Measurements from ENCODE around the gene TMCO4. TPM values are rescaled to one million over a fixed set of nuclear protein-coding genes. Genes with fewer than 3 reads are reported as not detected.

TMCO4 gene
- polyA plus RNA-seq, 1 donor, result 19.4 TPM

GRCh38 chr1:19749685-19750084 is 50.0 kb downstream of the TMCO4 start:
- no peak for DNase-seq

DNA sequence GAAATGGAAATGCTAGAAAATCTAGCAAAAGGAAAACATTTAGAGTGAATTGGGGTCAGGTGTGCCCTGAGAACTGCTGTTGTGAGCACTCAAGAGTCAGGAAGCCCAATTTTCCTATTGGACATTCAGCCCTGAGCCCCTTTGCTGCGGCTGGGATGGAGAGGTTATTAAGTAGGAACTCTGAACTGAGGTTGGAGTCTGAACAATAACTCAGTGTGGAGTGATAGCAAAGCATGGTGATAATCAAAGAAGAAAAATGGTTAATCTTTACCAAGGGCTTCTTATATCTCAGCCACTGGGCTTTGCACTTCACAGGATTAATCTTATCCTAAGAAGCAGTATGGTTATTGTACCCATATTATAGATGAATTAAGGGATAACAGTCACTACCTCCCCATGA is 52.0 kb downstream of the TMCO4 start:
- DNase-seq, result no peak

GRCh38 chr1:19744886-19745285 is 54.8 kb downstream of the TMCO4 start:
- DNase-seq, result no peak

DNA sequence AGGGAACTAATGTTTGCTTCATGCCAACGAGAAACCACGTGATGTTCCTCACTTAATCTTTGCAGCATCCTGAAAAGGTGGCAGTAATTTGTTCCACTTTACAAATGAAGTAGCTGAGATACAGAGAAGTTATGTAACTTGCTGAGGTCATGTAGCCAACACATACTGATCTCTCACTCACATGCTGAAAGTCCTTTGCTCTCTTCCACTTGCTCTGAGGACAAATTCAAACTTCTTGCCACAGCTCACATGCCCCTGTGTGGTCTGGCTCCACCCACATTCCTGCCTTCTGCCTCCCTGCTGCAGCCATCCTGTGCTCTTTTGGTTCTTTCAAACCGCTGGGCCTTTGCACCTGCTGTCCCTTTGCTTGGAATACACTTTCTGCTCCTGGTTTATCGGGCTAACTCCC is 55.4 kb downstream of the TMCO4 start:
- DNase-seq, result no peak

- DNase-seq, result no peak
These were observed 55.9 kb downstream of the TMCO4 start for GRCh38 chr1:19743793-19744192.

DNA sequence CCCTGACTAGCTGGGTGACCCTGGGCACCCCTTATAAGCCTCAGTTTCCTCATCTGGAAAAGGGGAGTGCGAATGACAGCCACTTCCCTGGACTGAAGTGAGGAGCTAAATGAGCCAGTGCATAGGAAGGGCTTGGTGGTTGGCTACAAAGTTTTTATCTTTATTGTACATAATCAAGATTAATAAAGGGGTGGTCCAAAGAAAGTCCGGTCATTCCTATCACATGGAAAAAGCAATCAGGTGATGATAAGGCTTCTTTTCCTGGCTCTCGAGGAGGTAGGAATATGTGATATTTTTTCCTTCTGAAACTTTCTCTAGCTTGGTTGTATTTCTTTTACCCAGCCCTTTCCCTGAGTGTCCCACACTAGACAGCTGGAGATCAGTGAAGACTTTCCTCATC is 56.5 kb downstream of the TMCO4 start:
- no peak for DNase-seq

- DNase-seq, result no peak
These were observed 60.1 kb downstream of the TMCO4 start for GRCh38 chr1:19739628-19740027.

- no peak for DNase-seq
These were observed 61.0 kb downstream of the TMCO4 start for GRCh38 chr1:19738669-19739068.

DNA sequence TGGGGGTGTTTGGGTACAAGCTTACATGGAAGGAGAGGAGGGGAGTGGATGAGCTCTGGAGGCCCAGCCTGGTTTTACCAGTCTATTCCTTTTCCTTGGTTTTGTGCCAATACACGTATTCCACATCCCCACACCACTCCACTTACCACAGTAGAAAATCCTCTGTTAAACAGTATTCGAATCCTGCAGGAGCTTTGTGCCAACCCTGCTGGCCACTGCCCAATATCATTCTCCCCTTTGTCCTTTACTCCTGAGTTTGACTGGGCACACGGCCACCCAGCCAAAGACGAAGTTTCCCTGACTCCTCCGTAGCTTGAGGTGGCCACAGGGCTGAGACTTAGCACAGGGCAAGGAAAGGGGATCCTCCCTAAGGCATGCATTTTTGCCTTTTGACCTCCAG is 61.6 kb downstream of the TMCO4 start:
- DNase-seq, result no peak

DNA sequence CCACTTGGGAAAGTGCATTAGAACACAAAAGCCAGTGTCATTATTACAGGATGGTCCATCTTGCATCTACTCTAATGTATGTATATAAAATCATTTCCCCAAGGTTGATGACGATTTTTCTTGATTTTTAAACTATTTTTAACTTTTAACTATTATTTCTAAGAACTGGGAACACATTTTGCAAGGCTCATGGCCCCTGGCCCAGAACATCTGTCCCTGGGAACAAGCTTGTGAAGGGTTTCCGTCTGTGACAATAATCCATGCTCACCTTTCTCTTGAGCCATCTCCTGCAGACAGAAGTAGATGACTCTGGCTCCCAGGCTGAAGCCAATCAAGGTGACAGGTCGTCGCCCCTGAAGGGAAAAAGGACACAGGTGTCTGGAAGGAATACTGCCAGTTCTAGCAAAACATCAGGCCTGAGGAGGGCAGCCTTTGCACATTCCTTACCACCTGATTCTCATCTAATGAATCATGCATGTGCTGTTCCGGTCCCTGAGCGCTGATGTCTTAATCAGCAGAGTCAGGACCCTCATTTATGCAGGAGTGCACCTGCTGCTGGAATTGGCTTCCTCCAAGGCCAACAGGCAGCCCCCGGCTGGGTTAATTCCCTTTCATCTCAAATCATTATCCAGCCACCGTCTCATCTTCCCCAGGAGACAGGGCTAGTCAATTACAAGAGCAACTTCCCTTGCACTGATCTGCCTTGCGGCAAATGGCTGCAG is 62.5 kb downstream of the TMCO4 start:
- peak; percentile 60 for DNase-seq

DNA sequence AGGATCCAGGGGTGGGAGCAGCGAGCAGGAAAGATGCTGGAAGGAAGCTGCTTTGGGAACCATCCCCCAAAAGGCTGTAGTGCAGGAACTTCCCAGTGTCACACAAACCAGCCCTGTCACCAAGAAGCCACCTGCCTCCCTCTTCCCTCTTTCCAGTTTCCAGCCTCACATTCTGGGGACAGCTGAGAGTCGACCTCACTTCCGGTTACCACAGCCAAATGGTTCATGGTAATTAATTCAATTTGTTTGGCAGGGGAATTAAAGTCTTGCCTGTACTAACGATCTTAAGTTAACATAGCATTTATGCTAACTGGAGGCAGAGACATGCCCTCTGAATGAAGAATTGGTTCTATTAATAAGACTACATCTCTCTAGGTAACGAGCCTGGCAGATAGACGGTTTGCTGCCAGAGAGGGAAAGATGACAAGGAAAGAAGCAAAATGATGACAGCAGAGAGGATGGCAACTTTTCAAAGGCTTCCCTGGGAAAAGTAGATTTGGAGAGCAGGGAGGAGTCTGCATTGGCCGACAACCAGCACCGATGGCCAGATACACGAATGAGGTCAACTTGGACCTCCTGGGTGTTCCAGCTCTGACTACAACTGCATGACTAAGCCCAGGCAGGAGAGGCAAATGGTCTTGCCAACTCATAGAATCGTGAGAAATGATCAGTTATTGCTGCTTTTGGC is 64.1 kb downstream of the TMCO4 start:
- DNase-seq, result no peak

GRCh38 chr1:19734472-19734999 is 65.2 kb downstream of the TMCO4 start:
- no peak for DNase-seq

- no peak for DNase-seq
These were observed 65.7 kb downstream of the TMCO4 start for GRCh38 chr1:19734056-19734455.

DNA sequence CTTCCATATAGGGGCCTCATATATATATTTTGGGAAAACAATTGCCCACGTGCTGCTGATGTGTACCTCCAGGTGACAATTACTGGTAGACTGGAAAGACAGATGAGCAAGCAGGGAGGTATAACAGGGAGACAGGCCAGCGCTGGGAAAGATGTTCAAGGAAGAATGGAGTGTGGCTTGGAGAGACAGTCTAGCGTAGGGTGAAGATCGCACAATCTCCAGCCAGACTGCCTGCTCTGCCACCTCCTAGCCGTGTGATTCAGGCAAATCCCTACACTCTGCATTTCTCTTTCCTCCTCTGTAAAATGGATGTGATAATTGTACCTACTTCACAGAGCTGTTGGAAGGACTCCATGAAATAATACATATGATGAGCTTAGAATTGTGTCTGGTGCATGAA is 66.1 kb downstream of the TMCO4 start:
- no peak for DNase-seq

DNA sequence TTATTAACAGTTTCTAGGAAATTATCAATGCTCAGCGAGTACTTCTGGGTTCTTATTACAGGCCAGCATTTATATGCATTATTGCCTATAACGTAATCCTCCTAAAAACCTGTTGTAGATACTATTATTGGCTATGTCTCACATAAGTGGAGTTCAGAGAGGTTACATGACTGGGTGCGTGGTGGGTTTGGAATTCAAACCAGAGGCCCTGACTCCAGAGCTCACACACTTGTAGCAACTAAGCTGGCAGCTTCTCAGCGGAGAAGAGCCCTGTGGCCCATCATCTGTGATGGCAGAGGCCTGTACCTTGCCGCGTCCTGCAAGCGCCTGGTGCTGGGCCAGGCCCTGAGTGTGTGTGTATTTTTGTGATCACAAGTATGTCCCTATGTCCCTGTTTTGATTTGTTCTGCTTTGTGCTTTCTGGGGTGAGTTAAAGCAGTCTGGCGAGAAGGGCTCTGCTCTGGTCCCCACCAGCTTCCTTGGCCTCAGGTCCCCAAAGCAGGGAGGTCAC is 68.3 kb downstream of the TMCO4 start:
- no peak for DNase-seq

GRCh38 chr1:19730793-19731192 is 68.9 kb downstream of the TMCO4 start:
- DNase-seq, result no peak

- no peak for DNase-seq
These were observed 69.5 kb downstream of the TMCO4 start for GRCh38 chr1:19730232-19730631.

- no peak for DNase-seq
These were observed 71.1 kb downstream of the TMCO4 start for GRCh38 chr1:19728413-19729145.

- DNase-seq, result no peak
These were observed 74.1 kb downstream of the TMCO4 start for GRCh38 chr1:19725606-19726005.

DNA sequence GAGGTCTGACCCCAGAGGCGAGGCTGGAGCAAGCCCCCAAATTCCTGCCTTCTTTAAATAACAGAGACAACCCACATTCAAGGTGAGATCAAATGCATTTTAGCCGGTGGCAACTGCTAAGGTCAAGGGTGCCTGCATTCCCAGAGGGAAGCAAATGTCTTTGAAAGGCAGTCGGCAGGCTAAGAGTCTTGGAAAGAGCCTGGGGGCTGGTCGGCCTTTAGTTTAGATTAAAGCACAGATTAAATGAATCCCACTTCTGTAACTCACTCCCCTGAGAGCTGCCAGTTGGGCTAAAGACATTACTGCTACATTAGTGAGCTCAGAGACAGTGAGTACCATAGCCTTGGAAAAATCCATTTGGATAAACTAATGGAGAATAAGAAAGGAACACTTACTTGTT is 75.8 kb downstream of the TMCO4 start:
- DNase-seq, result no peak

DNA sequence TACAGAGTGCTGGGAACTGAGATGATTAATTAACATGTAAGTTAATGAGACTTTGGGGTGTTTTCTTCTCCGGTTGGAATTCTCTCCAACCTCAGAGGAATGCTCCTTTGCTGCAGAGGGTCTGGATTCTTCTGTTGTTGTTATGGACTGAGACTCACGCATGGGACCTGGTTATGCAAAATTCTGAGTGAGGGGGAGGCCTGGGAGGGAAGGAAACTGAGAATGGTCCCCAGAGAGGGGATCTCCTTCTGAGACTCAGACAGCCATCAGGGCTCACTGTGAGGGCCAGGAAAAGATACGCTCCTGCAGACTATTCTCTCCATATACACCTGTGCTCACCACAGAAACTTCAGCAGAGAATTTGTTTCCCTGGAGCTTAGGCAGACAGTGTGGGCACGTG is 78.7 kb downstream of the TMCO4 start:
- no peak for DNase-seq

- DNase-seq, result no peak
These were observed 79.5 kb downstream of the TMCO4 start for GRCh38 chr1:19720174-19720573.

DNA sequence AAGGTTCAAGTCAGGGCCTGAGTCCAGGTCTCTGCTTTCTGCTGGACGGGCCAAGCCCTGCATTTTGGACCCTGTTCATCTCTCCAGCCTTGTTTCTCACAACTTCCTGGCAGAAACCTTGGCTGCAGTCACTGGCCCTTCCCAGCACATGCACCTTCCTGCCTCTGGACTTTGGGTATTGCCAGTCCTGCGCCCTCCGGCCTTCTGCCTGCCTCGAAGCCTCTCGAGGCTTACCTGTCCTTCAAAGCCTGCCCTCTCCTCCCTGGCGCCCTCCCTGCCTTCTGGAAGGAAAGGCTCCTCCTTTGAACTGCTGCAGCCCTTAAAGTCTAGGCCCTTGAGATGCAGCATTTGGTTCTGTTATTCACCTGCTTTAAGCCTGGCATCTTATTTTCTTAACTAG is 82.2 kb downstream of the TMCO4 start:
- DNase-seq, result no peak
